ENCODE results near the gene MSANTD7.

DNA sequence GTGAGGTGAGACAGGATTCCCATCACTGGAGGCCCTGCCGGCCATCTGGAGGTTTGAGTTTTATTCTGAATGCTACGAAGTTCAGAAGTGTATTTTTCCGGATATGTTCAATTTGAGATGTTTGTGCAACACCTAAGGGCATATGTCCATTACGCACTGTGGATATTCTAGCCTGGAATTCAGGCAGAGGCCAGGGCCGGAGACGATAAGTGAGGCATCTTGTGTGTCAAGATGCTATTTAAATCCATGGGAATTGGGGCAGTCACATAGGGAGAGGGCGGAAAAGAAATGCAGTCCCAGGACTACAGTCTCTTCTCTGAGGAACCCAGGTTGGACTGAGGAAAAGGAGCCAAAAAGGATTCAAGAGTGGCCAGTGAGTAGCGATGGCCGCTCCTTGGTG lies 38.7 kb downstream of the MSANTD7 start:
- TF ChIP-seq POLR2A (IDR thresholded peaks at IDR 0.05) = no peak
- TF ChIP-seq, protein P1, sequence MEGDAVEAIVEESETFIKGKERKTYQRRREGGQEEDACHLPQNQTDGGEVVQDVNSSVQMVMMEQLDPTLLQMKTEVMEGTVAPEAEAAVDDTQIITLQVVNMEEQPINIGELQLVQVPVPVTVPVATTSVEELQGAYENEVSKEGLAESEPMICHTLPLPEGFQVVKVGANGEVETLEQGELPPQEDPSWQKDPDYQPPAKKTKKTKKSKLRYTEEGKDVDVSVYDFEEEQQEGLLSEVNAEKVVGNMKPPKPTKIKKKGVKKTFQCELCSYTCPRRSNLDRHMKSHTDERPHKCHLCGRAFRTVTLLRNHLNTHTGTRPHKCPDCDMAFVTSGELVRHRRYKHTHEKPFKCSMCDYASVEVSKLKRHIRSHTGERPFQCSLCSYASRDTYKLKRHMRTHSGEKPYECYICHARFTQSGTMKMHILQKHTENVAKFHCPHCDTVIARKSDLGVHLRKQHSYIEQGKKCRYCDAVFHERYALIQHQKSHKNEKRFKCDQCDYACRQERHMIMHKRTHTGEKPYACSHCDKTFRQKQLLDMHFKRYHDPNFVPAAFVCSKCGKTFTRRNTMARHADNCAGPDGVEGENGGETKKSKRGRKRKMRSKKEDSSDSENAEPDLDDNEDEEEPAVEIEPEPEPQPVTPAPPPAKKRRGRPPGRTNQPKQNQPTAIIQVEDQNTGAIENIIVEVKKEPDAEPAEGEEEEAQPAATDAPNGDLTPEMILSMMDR (IDR thresholded peaks at IDR 0.05) = no peak

All from body of pancreas (tissue), 4 donors.